Activated T-cell treated with anti-CD3 and anti-CD28 coated beads for 4 hours (primary cell): ENCODE data around the gene SCN2B.

Experiments
- DNase-seq: peaks from one replicate; pipeline ENCODE4 v3.0.0-alpha.2; 2020

Gene SCN2B

DNA sequence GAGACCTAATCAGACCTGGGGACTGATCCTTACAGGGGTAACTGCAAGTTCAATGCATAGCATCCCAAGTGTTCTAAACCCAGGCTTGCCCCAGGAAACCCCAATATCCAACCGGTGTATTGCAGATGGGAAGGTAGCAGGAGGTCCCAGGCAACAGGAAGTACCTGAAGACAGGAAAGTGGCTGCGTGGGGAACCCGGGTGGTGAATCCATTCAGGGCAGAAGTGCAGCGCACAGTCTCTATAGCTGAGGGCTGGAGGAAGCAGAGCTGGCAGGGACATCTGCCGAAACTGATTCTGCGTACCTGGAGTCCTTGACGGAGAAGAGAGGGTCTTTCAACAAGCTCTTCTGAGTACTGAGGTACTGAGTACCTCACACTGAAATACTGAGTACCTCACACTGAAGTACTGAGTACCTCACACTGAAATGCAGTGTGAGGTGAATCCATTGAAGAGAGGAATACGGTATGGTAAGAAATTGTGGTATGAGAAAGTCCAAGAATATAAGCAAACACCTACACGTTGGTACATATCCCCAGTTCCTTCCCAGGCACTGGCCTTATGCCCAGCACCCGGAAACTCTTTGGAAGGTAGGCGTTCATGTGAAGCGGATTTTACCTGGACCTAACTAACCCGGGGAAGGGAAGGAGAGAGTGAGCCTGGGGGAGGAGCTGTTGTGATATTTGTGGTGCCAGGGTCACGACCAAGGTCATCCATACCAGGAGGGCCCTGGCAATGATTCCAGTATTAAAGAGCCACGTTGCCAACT is 43.9 kb downstream of the SCN2B start:
- no peak for DNase-seq

DNA sequence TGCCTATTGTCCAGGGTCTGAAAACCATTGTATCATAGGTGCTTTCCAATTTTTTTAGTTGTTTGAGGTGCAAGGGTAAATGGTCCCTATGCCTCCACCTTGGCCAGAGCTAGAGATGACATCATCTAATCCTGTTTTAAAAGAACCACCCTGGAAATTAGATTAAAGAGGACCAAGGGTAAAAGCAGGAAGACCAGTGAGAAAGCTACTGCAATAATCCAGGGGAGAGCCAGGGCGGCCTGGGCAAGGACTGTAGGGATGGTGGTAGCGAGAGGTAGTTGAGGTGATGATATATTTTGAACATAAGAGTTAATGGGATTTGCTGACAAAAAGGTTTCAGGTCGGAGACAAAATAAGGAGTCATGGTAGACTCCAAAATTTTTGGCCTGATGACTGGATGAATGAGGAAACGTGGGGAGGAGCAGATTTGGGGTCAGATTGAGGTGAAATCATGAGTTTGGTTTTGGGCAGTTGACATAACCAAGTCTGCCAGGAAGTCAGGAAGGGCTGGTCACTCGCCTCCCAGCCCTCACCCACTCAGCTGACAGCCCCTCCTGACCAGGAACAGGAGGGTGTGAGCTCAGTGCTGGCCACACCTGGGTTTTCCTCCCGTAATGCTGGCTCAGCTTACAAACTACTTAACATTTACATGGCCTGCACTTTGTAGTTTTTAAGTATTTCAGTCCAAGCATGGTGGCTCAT is 46.8 kb downstream of the SCN2B start:
- DNase-seq: no peak

GRCh38 chr11:118128721-118129470 is 47.5 kb downstream of the SCN2B start:
- DNase-seq: no peak

DNA sequence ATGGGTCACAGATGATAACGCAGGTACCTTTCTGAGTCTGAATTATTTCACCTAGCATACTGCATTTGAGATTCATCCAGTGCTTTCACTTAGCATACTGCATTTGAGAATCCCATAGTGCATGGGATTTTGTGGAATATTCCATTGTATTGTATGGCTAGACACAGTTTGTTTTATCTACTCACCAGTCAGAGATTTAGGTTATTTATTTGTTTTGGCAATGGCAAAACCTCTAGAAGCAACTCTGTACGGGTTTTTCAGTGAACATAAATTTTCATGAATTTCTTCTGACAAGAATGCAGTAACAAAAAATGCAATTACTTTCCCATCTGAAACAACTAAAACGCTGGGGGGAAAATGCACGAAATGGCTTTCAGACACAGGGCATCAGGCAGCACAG is 48.1 kb downstream of the SCN2B start:
- no peak for DNase-seq

DNA sequence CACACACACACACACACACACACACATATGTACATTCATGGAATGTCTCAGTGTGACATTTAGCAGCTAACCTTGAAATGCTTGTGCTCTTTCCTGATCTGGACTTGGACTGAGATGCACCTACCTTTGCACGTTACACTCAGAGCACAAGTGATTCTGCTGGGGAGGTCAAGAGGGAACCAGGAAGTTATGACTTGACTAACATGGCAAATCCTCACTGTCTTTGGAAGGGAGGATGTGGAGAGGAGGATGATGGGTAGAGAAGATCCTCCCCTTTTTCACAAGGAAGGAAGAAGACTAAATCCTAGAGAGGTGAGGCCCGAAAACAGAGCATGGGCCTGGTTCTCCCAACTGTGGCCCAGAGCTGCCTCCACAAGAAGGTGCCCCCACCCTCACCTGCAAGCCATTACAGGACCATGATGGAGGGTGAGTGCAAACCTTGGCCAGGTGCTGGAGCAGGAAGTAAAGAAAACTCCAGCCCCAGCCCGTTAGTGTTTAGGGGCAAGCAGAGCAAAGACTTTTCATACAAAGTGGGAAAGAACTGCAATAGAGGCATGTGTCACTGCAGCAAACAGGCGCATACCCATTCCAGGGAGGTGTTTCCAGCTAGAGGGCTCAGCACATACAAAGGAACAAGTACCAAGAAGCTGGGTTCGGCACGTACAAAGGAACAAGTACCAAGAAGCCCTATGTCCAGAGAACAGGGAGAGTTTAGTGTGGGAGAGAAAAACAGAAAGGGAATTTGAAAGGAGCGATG is 50.2 kb downstream of the SCN2B start:
- DNase-seq: no peak

- no peak for DNase-seq
Measured at GRCh38 chr11:118124929-118125535, 51.4 kb downstream of the SCN2B start.

DNA sequence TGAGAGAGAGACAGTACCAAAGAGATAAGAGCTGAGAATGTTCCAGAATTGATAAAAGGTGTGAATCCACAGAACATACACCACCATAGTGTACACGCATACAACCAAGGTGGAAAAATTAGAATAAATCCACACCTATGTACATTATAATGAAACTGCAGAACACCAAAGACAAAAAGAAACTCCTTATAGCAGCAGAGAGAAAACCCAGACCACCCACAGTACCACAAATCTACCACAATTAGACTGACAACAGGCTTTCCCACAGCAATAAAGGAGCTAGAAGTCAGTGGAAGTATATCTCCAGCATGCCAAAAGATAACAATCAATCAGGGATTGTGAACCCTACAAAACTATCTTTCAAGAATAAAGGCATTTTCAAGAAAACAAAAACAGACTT is 55.6 kb downstream of the SCN2B start:
- no peak for DNase-seq

GRCh38 chr11:118117790-118118601 is 58.4 kb downstream of the SCN2B start:
- no peak for DNase-seq

DNA sequence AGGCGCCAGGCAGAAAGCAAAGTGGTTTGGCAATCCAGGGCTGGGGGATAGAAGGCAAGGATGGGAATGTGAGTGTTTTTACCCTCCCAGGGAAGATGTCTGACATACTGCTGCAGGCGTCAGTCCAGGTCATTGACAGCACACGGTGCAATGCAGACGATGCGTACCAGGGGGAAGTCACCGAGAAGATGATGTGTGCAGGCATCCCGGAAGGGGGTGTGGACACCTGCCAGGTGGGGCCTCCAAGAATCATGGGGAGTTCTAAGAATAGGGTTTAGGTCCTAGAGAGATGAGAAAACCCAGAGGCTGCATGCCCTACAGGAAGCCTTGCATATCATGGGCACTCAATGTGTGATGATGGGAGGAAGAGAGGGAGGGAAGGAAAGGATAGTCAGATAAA is 61.4 kb downstream of the SCN2B start:
- no peak for DNase-seq

GRCh38 chr11:118114266-118114665 is 62.2 kb downstream of the SCN2B start:
- DNase-seq: no peak

DNA sequence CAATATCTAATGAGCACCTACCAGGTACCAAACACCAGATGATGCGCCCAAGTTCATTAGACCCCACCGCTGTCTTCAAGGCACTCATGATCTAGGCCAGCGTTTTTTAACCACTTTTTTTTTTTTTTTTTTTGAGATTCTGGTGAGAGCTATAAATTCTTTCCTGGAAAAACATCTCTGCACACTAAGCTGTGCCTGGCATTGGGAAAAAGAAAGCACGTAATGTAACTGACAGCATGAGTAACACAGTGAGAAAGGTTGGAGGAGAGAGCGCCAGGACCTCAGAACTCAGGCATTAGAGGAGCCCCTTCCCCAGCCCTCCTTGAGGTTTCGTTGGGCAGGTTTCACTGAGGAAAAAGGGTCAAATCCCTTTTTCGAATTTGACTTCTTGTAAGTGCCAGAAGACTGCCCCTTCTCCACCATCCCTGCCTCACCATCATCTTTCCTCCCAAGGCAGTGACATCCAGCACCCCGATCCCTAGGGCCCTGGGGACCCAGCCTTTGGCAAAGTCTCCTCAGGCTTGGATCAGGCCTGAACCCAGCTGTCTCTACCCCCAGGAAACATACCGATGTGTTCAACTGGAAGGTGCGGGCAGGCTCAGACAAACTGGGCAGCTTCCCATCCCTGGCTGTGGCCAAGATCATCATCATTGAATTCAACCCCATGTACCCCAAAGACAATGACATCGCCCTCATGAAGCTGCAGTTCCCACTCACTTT is 63.6 kb downstream of the SCN2B start:
- DNase-seq: no peak
